WTC11 (cell line): ENCODE data around the gene CASR.

Experiments
- ATF1 ChIP-seq: sonication (generic); formaldehyde crosslinking; IDR thresholded peaks from 2 replicates; pipeline ENCODE4 v1.8.1; 2023; ENCODE audit warnings: mild to moderate bottlenecking, moderate library complexity, missing genetic modification reagents
- ATF6 ChIP-seq: sonication (generic); formaldehyde crosslinking; IDR thresholded peaks from 2 replicates; pipeline ENCODE4 v1.8.1; 2023; ENCODE audit warnings: mild to moderate bottlenecking, missing genetic modification reagents
- ESRRA ChIP-seq: sonication (generic); formaldehyde crosslinking; IDR thresholded peaks from 2 replicates; pipeline ENCODE4 v1.8.1; 2022; ENCODE audit warnings: mild to moderate bottlenecking, missing genetic modification reagents, borderline replicate concordance
- GABPB1 ChIP-seq: sonication (generic); formaldehyde crosslinking; IDR thresholded peaks from 2 replicates; pipeline ENCODE4 v1.8.1; 2023; ENCODE audit warnings: mild to moderate bottlenecking, missing genetic modification reagents
- JUN ChIP-seq: sonication (generic); formaldehyde crosslinking; IDR thresholded peaks from 2 replicates; pipeline ENCODE4 v1.8.0; 2023; ENCODE audit warnings: mild to moderate bottlenecking, missing genetic modification reagents
- NFYB ChIP-seq: sonication (generic); formaldehyde crosslinking; conservative IDR thresholded peaks from 2 replicates; pipeline ENCODE4 v1.8.0; 2022; ENCODE audit warnings: low read depth, missing genetic modification reagents
- SOX15 ChIP-seq: fragments of 250-450 bp; sonication (Bioruptor Pico); IDR thresholded peaks from 2 replicates; pipeline ENCODE4 v1.9.0; 2021; ENCODE audit warnings: mild to moderate bottlenecking
- ZNF232 ChIP-seq: sonication (generic); formaldehyde crosslinking; IDR thresholded peaks from 2 replicates; pipeline ENCODE4 v1.8.0; 2022; ENCODE audit warnings: mild to moderate bottlenecking, missing genetic modification reagents
- ZNF671 ChIP-seq: fragments of 250-450 bp; sonication (Bioruptor Pico); IDR thresholded peaks from 2 replicates; pipeline ENCODE4 v1.8.0; 2021; ENCODE audit warnings: mild to moderate bottlenecking
- TF ChIP-seq, protein P1 (sequence below): fragments of 200-600 bp; IDR thresholded peaks from 2 replicates; pipeline ENCODE4 v1.8.0; 2022; ENCODE audit warnings: antibody characterized with exemption
- TF ChIP-seq, protein P2 (sequence below): fragments of 250-450 bp; sonication (Bioruptor Pico); IDR thresholded peaks from 2 replicates; pipeline ENCODE4 v2.1.2; 2022; ENCODE audit warnings: mild to moderate bottlenecking, moderate library complexity
- TF ChIP-seq, protein P3 (sequence below): sonication (generic); formaldehyde crosslinking; IDR thresholded peaks from 2 replicates; pipeline ENCODE4 v1.8.0; 2022; ENCODE audit warnings: mild to moderate bottlenecking, missing genetic modification reagents

GRCh38 chr3:122148941-122149627, 34.4 kb upstream of the CASR start:
- TF ChIP-seq, protein P1, sequence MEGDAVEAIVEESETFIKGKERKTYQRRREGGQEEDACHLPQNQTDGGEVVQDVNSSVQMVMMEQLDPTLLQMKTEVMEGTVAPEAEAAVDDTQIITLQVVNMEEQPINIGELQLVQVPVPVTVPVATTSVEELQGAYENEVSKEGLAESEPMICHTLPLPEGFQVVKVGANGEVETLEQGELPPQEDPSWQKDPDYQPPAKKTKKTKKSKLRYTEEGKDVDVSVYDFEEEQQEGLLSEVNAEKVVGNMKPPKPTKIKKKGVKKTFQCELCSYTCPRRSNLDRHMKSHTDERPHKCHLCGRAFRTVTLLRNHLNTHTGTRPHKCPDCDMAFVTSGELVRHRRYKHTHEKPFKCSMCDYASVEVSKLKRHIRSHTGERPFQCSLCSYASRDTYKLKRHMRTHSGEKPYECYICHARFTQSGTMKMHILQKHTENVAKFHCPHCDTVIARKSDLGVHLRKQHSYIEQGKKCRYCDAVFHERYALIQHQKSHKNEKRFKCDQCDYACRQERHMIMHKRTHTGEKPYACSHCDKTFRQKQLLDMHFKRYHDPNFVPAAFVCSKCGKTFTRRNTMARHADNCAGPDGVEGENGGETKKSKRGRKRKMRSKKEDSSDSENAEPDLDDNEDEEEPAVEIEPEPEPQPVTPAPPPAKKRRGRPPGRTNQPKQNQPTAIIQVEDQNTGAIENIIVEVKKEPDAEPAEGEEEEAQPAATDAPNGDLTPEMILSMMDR = no peak
- no peak for TF ChIP-seq ATF1 (CRISPR knock-in tag)
- TF ChIP-seq ZNF232 (CRISPR knock-in tag) = no peak
- no peak for TF ChIP-seq ESRRA (CRISPR knock-in tag)
- TF ChIP-seq JUN (CRISPR knock-in tag) = no peak
- no peak for TF ChIP-seq ATF6
- TF ChIP-seq ZNF671 = no peak
- no peak for TF ChIP-seq SOX15 (CRISPR knock-in tag)
- TF ChIP-seq NFYB (CRISPR knock-in tag) = no peak
- TF ChIP-seq, protein P2, sequence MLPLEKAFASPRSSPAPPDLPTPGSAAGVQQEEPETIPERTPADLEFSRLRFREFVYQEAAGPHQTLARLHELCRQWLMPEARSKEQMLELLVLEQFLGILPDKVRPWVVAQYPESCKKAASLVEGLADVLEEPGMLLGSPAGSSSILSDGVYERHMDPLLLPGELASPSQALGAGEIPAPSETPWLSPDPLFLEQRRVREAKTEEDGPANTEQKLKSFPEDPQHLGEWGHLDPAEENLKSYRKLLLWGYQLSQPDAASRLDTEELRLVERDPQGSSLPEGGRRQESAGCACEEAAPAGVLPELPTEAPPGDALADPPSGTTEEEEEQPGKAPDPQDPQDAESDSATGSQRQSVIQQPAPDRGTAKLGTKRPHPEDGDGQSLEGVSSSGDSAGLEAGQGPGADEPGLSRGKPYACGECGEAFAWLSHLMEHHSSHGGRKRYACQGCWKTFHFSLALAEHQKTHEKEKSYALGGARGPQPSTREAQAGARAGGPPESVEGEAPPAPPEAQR (CRISPR knock-in tag) = no peak
- TF ChIP-seq, protein P3, sequence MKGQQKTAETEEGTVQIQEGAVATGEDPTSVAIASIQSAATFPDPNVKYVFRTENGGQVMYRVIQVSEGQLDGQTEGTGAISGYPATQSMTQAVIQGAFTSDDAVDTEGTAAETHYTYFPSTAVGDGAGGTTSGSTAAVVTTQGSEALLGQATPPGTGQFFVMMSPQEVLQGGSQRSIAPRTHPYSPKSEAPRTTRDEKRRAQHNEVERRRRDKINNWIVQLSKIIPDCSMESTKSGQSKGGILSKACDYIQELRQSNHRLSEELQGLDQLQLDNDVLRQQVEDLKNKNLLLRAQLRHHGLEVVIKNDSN = no peak
- TF ChIP-seq GABPB1 = no peak
